ENCODE data around the gene ATXN7.

- TF ChIP-seq CTCF (IDR thresholded peaks at IDR 0.05) (no peak), POLR2A (IDR thresholded peaks at IDR 0.05) (no peak)
These were observed 27.9 kb downstream of the ATXN7 start for GRCh38 chr3:63891518-63891917.

All from Peyer's patch (tissue), 4 donors.